ENCODE data around the gene SMIM23. TPM values are rescaled to one million over a fixed set of nuclear protein-coding genes. Genes with fewer than 3 reads are reported as not detected.

Gene SMIM23
- total RNA-seq, 4 donors from 2014 or later, result not detected

DNA sequence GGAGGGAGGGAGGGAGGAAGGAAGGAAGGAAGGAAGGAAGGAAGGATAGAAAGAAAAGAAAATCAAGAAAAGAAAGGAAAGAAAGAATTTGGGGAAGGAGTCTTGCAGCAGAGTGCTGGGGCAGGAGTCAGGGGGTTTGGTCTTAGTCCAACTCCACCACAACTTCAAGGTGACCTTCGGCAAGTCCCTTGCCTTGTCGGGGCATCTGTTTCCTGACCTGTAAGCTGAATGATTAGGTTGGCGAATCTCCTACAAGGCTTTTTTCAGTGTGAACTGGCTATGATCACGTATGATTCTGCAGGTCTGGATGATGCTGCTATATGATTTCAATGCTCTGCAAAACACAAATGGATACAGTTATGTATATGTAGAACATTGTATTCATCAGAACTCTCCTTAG is 20.1 kb downstream of the SMIM23 start:
- Histone ChIP-seq H3K9me3 (no peaks in the 10 kb centered on the region), H3K27ac (no peak overlapping the region), H3K27me3 (peaks cover 28% of the 10 kb centered on the region), H3K4me1 (peaks cover 4% of the 10 kb centered on the region), H3K36me3 (no peaks in the 10 kb centered on the region), H3K4me3 (no peak overlapping the region)
- WGBS, result 66% methylated on average over 4 of the region's 4 CpGs
- no peak for TF ChIP-seq EP300 (IDR thresholded peaks at IDR 0.05)
- TF ChIP-seq, protein P1, sequence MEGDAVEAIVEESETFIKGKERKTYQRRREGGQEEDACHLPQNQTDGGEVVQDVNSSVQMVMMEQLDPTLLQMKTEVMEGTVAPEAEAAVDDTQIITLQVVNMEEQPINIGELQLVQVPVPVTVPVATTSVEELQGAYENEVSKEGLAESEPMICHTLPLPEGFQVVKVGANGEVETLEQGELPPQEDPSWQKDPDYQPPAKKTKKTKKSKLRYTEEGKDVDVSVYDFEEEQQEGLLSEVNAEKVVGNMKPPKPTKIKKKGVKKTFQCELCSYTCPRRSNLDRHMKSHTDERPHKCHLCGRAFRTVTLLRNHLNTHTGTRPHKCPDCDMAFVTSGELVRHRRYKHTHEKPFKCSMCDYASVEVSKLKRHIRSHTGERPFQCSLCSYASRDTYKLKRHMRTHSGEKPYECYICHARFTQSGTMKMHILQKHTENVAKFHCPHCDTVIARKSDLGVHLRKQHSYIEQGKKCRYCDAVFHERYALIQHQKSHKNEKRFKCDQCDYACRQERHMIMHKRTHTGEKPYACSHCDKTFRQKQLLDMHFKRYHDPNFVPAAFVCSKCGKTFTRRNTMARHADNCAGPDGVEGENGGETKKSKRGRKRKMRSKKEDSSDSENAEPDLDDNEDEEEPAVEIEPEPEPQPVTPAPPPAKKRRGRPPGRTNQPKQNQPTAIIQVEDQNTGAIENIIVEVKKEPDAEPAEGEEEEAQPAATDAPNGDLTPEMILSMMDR (IDR thresholded peaks at IDR 0.05), result no peak
- no peak for TF ChIP-seq POLR2A (IDR thresholded peaks at IDR 0.05)
- TF ChIP-seq POLR2AphosphoS5 (IDR thresholded peaks at IDR 0.05), result no peak
- DNase-seq (ENCODE audit: low spot score in 2 of 2), result no peak

DNA sequence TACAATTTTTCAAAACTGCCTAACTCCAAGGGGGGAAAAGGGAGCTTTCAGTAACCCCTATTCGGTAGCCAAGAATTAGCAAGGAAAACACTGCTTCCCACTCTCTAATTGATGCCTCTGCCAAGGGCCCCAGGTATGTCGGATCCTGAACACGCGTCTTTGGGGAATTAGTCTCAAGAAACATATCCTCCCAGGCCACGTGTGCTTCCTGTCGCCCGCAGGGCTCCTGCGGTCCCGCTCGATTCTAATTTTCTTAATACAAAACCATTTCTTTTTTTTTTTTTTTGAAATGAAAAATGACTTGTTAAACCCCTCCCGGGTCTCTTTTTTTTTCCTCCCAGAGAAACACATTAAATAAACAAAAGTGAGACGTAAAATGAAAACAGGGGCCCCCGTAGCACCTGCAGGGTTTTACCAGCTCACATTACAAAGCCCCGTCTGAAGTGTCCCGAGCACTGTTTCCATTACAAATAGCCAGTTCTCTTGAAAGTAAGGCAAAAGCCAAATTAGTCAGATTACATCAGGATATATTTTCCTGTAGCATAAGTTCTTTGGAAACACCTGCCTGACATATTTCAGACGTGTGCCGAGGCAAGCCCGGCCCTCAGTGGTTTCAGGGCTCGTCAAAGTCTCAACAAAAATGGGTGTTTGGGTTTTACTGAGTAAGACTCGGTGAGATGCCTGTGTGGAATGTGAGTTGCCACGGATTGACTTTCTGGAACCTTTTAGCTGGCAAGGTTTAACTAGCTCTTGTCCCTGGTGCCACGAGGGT is 21.5 kb downstream of the SMIM23 start:
- no peak overlapping the region for H3K27ac ChIP-seq
- no peak overlapping the region for H3K4me3 ChIP-seq
- no peak for TF ChIP-seq POLR2A (IDR thresholded peaks at IDR 0.05)
- TF ChIP-seq, protein P1 (IDR thresholded peaks at IDR 0.05), result no peak
- no peak for TF ChIP-seq POLR2AphosphoS5 (IDR thresholded peaks at IDR 0.05)
- no peak for TF ChIP-seq EP300 (IDR thresholded peaks at IDR 0.05)
- H3K27me3 ChIP-seq, result peaks cover 31% of the 10 kb centered on the region
- no peaks in the 10 kb centered on the region for H3K36me3 ChIP-seq
- no peak for DNase-seq (ENCODE audit: low spot score in 2 of 2)
- no peaks in the 10 kb centered on the region for H3K9me3 ChIP-seq
- WGBS, result 21% methylated on average over 22 of the region's 22 CpGs
- peaks cover 4% of the 10 kb centered on the region for H3K4me1 ChIP-seq

DNA sequence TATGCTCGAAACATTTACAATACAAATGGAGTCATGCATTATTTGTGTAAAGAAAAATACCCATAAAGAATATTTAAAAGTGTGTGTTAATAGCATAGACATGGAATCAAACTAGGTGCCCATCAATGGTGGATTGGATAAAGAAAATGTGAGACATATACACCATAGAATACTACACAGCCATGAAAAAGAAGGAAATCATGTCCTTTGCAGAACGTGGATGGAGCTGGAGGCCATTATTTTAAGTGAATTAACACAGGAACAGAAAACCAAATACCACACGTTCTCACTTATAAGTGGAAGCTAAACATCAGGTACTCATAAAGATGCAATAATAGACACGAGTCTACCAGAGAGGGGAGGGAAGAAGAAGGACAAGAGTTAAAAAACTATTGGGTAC is 22.8 kb downstream of the SMIM23 start:
- DNase-seq (ENCODE audit: low spot score in 2 of 2), result no peak
- Histone ChIP-seq H3K36me3 (no peaks in the 10 kb centered on the region), H3K4me3 (no peak overlapping the region), H3K9me3 (no peaks in the 10 kb centered on the region), H3K27ac (no peak overlapping the region), H3K27me3 (peaks cover 32% of the 10 kb centered on the region), H3K4me1 (peaks cover 4% of the 10 kb centered on the region)
- 83% methylated on average over 4 of the region's 4 CpGs for WGBS
- TF ChIP-seq POLR2AphosphoS5 (IDR thresholded peaks at IDR 0.05), result no peak
- TF ChIP-seq POLR2A (IDR thresholded peaks at IDR 0.05), result no peak
- TF ChIP-seq, protein P1 (IDR thresholded peaks at IDR 0.05), result no peak
- no peak for TF ChIP-seq EP300 (IDR thresholded peaks at IDR 0.05)

DNA sequence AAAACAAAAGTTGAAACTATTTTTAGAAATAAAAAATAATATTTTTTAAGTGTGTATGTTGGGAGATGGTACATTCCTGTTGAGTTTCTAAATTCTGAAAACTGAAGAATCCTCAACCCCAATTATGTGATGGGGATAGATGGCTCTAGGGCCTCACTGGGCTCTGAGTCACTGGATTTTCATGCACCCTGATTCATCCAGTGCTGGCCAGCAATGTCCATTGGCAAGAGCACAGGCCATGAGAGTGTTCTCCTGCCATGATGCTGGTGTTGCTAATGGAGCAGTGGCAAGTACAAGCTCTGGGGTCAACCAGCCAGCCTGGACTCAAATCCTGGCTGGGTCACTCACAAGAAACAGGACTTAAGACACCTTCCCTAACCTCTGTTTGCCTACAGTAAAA is 23.3 kb downstream of the SMIM23 start:
- no peak overlapping the region for H3K27ac ChIP-seq
- DNase-seq (ENCODE audit: low spot score in 2 of 2), result no peak

DNA sequence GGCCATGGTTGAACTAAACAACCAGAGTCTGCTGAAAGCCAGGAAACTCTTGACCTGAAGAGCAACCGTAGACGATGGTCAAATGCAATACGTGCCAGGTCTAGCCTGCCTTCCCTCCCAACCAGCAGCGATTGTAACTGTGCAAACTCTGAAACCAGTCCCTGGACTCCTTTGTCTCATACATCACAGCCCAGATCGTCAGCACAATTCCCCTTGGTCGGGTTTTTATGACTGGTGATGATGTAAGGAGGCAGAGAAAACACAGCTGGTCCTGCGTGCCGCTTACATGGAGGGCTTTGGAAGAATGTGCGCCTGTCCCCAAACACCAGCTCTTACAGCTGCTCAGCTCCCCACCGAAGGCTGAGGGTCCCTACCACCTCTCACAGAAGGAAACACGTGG is 24.6 kb downstream of the SMIM23 start:
- H3K4me1 ChIP-seq, result peaks cover 4% of the 10 kb centered on the region
- WGBS, result 79% methylated on average over 11 of the region's 11 CpGs

More for the DNA sequence above, 23.3 kb downstream of the SMIM23 start:
- Histone ChIP-seq H3K36me3 (no peaks in the 10 kb centered on the region), H3K9me3 (no peaks in the 10 kb centered on the region), H3K27me3 (peaks cover 32% of the 10 kb centered on the region), H3K4me1 (peaks cover 4% of the 10 kb centered on the region), H3K4me3 (no peak overlapping the region)
- no peak for TF ChIP-seq POLR2A (IDR thresholded peaks at IDR 0.05)
- TF ChIP-seq EP300 (IDR thresholded peaks at IDR 0.05), result no peak
- TF ChIP-seq, protein P1 (IDR thresholded peaks at IDR 0.05), result no peak
- TF ChIP-seq POLR2AphosphoS5 (IDR thresholded peaks at IDR 0.05), result no peak

More for the DNA sequence above, 24.6 kb downstream of the SMIM23 start:
- Histone ChIP-seq H3K27me3 (peaks cover 24% of the 10 kb centered on the region), H3K4me3 (no peak overlapping the region), H3K9me3 (no peaks in the 10 kb centered on the region), H3K36me3 (no peaks in the 10 kb centered on the region), H3K27ac (no peak overlapping the region)
- no peak for DNase-seq (ENCODE audit: low spot score in 2 of 2)
- no peak for TF ChIP-seq POLR2AphosphoS5 (IDR thresholded peaks at IDR 0.05)
- TF ChIP-seq, protein P1 (IDR thresholded peaks at IDR 0.05), result no peak
- no peak for TF ChIP-seq POLR2A (IDR thresholded peaks at IDR 0.05)
- no peak for TF ChIP-seq EP300 (IDR thresholded peaks at IDR 0.05)

Data from suprapubic skin (tissue), 4 donors.